GM13976 (cell line): Measurements from ENCODE around the gene VGLL4.

ENCODE experiments used
- DNase-seq: peaks from one replicate; pipeline ENCODE4 v3.0.0; 2012; ENCODE audit warnings: low spot score
- CTCF ChIP-seq: IDR thresholded peaks from 2 replicates; pipeline ENCODE4 v1.5.1; 2012; ENCODE audit warnings: borderline replicate concordance, mild to moderate bottlenecking; ENCODE audit not compliant: insufficient read depth; ENCODE audit errors: extremely low read depth, missing control alignments, control extremely low read depth
- in situ Hi-C: fragments of 300-500 bp; cut with MboI; formaldehyde crosslinking; loops from one replicate; pipeline ENCODE4 v1.12.0; 2022; ENCODE audit warnings: low sequenced_read_pairs, mixed read lengths, inconsistent platforms; ENCODE audit not compliant: unreplicated experiment

Gene VGLL4

GRCh38 chr3:11582191-11582968 is 61.3 kb downstream of the VGLL4 start:
- no peak for DNase-seq
- no peak for TF ChIP-seq CTCF
- in situ Hi-C loops, result no loop called here

- DNase-seq, result no peak
- TF ChIP-seq CTCF, result no peak
- in situ Hi-C loops, result no loop called here
Measured at GRCh38 chr3:11581237-11582190, 62.2 kb downstream of the VGLL4 start.

- in situ Hi-C loops, result no loop called here
- no peak for TF ChIP-seq CTCF
- DNase-seq, result no peak
Measured at GRCh38 chr3:11580645-11581044, 63.1 kb downstream of the VGLL4 start.

- DNase-seq, result no peak
- no peak for TF ChIP-seq CTCF
- in situ Hi-C loops, result no loop called here
Measured at GRCh38 chr3:11578169-11578568, 65.5 kb downstream of the VGLL4 start.

GRCh38 chr3:11576453-11576852 is 67.3 kb downstream of the VGLL4 start:
- in situ Hi-C loops, result no loop called here
- DNase-seq, result no peak
- no peak for TF ChIP-seq CTCF

- TF ChIP-seq CTCF, result no peak
- in situ Hi-C loops, result no loop called here
- DNase-seq, result no peak
Measured at GRCh38 chr3:11575677-11576076, 68.0 kb downstream of the VGLL4 start.
